IMR-90 (cell line): Measurements from ENCODE around the gene FTO.

Experiments used
- MAZ ChIP-seq: IDR thresholded peaks from 2 replicates; pipeline ENCODE4 v1.6.1; 2012; ENCODE audit warnings: low read depth, mild to moderate bottlenecking, low read length, improper control_type of control experiment, moderate library complexity, borderline replicate concordance
- POLR2A ChIP-seq: IDR thresholded peaks from 2 replicates; pipeline ENCODE4 v1.6.1; 2012; ENCODE audit warnings: mild to moderate bottlenecking, low read depth, low read length
- RFX5 ChIP-seq: IDR thresholded peaks from 2 replicates; pipeline ENCODE4 v1.8.0; 2012; ENCODE audit warnings: low read depth, mild to moderate bottlenecking, low read length, moderate library complexity
- SMC3 ChIP-seq: fragments of 150-350 bp; IDR thresholded peaks from 2 replicates; pipeline ENCODE4 v1.6.1; 2016; ENCODE audit warnings: low read depth, mild to moderate bottlenecking, antibody characterized with exemption, low read length, moderate library complexity
- USF2 ChIP-seq: fragments of 150-350 bp; IDR thresholded peaks from 2 replicates; pipeline ENCODE4 v1.6.1; 2017; ENCODE audit warnings: mild to moderate bottlenecking, antibody characterized with exemption, low read length, low read depth
- TF ChIP-seq, protein P1 (sequence below): conservative IDR thresholded peaks from 2 replicates; pipeline ENCODE4 v1.5.1; 2012; ENCODE audit warnings: mild to moderate bottlenecking, low read depth, low read length, improper control_type of control experiment

GRCh38 chr16:54120846-54121480, 417.0 kb downstream of the FTO start:
- TF ChIP-seq, protein P1, sequence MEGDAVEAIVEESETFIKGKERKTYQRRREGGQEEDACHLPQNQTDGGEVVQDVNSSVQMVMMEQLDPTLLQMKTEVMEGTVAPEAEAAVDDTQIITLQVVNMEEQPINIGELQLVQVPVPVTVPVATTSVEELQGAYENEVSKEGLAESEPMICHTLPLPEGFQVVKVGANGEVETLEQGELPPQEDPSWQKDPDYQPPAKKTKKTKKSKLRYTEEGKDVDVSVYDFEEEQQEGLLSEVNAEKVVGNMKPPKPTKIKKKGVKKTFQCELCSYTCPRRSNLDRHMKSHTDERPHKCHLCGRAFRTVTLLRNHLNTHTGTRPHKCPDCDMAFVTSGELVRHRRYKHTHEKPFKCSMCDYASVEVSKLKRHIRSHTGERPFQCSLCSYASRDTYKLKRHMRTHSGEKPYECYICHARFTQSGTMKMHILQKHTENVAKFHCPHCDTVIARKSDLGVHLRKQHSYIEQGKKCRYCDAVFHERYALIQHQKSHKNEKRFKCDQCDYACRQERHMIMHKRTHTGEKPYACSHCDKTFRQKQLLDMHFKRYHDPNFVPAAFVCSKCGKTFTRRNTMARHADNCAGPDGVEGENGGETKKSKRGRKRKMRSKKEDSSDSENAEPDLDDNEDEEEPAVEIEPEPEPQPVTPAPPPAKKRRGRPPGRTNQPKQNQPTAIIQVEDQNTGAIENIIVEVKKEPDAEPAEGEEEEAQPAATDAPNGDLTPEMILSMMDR, result no peak
- TF ChIP-seq RFX5, result no peak
- no peak for TF ChIP-seq POLR2A
- TF ChIP-seq SMC3, result no peak
- TF ChIP-seq MAZ, result no peak
- no peak for TF ChIP-seq USF2
